Loucy (cell line): Measurements from ENCODE around the gene PALS2.

ENCODE experiments used
- CTCF ChIP-seq: fragments of 200-600 bp; sonication (generic); conservative IDR thresholded peaks from 2 replicates; pipeline ENCODE4 v1.5.1; 2014; ENCODE audit warnings: mild to moderate bottlenecking, antibody characterized with exemption, low read length
- EZH2phosphoT487 ChIP-seq: fragments of 200-600 bp; IDR thresholded peaks from 2 replicates; pipeline ENCODE4 v1.6.1; 2018; ENCODE audit warnings: antibody characterized with exemption, mild to moderate bottlenecking, moderate library complexity, borderline replicate concordance

- TF ChIP-seq CTCF (no peak), EZH2phosphoT487 (no peak)
Measured at GRCh38 chr7:24580283-24580946, 7.2 kb downstream of the PALS2 start.
